ENCODE data around the gene ZNF827.

Gene ZNF827

DNA sequence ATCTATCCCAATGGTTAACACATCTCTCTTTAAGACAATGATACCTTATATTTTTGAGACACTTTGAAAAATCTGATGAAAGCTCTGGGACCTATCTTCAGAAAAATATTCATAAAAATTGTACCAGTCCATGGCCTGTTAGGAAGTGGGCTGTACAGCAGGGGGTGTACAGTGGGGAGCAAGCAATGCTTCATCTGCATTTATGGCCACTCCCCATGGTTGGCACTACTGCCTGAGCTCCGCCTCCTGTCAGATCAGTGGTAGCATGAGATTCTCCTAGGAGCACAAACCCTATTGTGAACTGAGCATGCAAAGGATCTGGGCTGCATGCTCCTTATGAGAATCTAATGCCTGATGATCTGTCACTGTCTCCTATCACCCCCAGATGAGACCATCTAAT lies 216.1 kb downstream of the ZNF827 start (continued):
- TF ChIP-seq PRDM10 (tag by site-specific recombination; IDR thresholded peaks at IDR 0.05) (no peak), ZNF776 (tag by site-specific recombination; IDR thresholded peaks at IDR 0.05; ENCODE audit: borderline replicate concordance) (no peak), ZNF791 (tag by site-specific recombination; IDR thresholded peaks at IDR 0.05) (no peak)

DNA sequence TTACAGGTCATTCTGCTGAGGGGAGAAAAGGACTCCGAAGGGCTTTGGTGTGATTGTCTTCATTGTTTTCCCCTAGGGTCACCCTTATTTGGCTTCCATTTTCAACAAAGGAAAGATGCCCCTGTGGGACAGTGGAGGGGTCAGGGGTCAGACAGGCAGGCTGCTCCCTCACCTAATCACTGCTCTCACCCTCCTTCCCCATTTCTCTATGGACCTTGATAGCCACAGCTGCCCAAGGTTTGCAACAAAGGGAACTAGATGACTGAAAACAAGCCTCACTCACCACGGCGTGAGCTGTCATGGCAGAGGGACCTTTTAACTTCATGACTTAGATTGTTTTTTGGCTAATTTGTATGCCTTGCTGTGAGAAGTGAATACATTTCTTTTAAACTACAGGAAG lies 218.0 kb downstream of the ZNF827 start:
- TF ChIP-seq BCL11A (tag by site-specific recombination; IDR thresholded peaks at IDR 0.05; ENCODE audit: low read depth), result no peak
- TF ChIP-seq ZNF37A (tag by site-specific recombination; IDR thresholded peaks at IDR 0.05), result no peak
- TF ChIP-seq ZNF174 (tag by site-specific recombination; IDR thresholded peaks at IDR 0.05), result no peak
- no peak for TF ChIP-seq ZNF19 (tag by site-specific recombination; IDR thresholded peaks at IDR 0.05; ENCODE audit: low read depth)
- no peak for TF ChIP-seq ZNF830 (tag by site-specific recombination; IDR thresholded peaks at IDR 0.05; ENCODE audit: low read depth)
- no peak for TF ChIP-seq ZNF2 (tag by site-specific recombination; IDR thresholded peaks at IDR 0.05)
- no peak for TF ChIP-seq YY1 (tag by site-specific recombination; IDR thresholded peaks at IDR 0.05)
- no peak for TF ChIP-seq ZFP41 (tag by site-specific recombination; IDR thresholded peaks at IDR 0.05; ENCODE audit: borderline replicate concordance)
- no peak for TF ChIP-seq ZEB2 (tag by site-specific recombination; IDR thresholded peaks at IDR 0.05)
- CTCF ChIA-PET, result no interaction called here

DNA sequence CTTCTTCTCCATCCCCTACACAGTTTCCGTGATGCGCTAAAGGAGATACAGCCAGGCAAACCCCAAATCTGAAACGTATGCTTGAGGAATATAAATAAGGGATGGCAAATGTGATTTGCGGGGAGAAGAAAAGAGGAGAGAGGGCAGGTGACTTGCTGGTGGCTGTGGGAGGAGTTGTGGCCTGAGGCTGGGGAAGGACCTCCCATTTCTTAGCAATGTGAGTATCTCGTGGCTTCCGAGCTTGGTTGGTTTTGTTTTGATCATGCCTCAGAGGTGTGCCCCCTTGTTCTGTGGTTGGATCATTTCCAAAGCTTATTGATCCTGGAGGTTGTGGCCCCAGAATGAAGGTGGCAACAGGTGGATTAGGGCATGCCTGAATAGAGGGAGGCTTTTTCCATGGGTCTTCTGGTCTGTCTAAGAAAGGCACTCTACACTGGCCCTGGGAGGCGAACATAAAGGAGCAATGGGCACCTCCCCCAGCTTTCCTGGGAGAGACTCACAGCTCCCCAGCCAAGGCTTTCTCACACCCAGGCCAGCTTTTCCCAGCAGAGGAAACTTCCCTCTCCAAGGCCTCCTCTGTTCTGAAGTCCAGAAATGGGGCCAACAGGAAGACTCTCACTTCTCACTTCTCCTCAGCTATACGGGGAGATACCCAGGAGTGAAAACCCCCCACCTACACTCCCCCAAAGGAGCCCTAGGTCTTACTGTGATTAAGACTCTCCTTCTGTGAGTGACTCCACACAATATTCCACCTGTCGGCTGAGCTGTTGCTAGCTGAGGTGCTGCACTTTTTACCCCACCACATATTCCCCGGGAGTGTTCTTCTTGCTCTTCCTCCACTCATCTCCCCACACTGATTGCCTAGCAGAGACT lies 218.6 kb downstream of the ZNF827 start:
- Histone ChIP-seq H3K27ac (ENCODE audit: extremely low read depth, low read depth, low read length) (no peak overlapping the region), H3K4me3 (ENCODE audit: low read depth, low read length) (no peak overlapping the region), H3K36me3 (ENCODE audit: control insufficient read depth in 2 of 2, insufficient read depth in 1 of 2, low read length in 2 of 2) (no peaks in the 10 kb centered on the region), H3K9me3 (ENCODE audit: control insufficient read depth, insufficient read depth, low read depth, low read length) (no peaks in the 10 kb centered on the region), H3K4me1 (ENCODE audit: control insufficient read depth, insufficient read depth, low read length) (no peaks in the 10 kb centered on the region)
- ChIA-PET CTCF (interaction anchor here (0.6 kb wide), 1 partner anchor 10 kb away, joined by 3 read pairs; no protein-coding TSS in a partner anchor), POLR2A (no interaction called here)
- TF ChIP-seq PATZ1 (tag by site-specific recombination; IDR thresholded peaks at IDR 0.05) (no peak), GLIS1 (tag by site-specific recombination; IDR thresholded peaks at IDR 0.05) (peak; percentile 30; the same call in 1 of the 2 replicates)

More for the DNA sequence above, 218.0 kb downstream of the ZNF827 start:
- Histone ChIP-seq H3K27ac (ENCODE audit: extremely low read depth, low read depth, low read length) (no peak overlapping the region), H3K9me3 (ENCODE audit: control insufficient read depth, insufficient read depth, low read depth, low read length) (no peaks in the 10 kb centered on the region), H3K4me1 (ENCODE audit: control insufficient read depth, insufficient read depth, low read length) (no peaks in the 10 kb centered on the region), H3K4me3 (ENCODE audit: low read depth, low read length) (no peak overlapping the region), H3K36me3 (ENCODE audit: control insufficient read depth in 2 of 2, insufficient read depth in 1 of 2, low read length in 2 of 2) (no peaks in the 10 kb centered on the region)
- POLR2A ChIA-PET, result no interaction called here

Measured in HEK293 (cell line).